Stimulated activated CD4-positive, alpha-beta T cell treated with anti-CD3 and anti-CD28 coated beads, Interleukin-1b, Interleukin-23, amount 100 ng/mL, for 48 hours (primary cell): Measurements from ENCODE around the gene LARP4B.

Experiments
- DNase-seq: peaks from one replicate; pipeline ENCODE4 v3.0.0-alpha.2; 2020

The LARP4B gene

DNA sequence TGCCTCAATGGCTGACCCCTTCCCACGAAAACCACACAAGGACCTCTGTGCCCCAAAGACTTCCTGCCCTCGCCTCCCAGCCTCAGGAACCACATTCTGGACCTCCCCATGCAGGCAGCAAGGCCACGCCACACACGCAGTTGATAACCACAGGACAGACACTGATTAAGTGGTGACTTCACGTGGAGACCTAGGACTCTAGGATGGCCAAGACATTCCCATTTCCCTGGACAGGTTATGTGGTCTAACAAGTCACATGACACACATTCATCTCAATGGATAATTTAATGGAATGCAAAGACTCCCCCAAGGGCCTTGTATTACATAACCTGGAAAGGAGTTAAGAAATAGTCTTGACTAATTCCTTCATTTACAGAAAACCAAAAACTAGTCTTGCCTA is 110.2 kb downstream of the LARP4B start:
- no peak for DNase-seq

DNA sequence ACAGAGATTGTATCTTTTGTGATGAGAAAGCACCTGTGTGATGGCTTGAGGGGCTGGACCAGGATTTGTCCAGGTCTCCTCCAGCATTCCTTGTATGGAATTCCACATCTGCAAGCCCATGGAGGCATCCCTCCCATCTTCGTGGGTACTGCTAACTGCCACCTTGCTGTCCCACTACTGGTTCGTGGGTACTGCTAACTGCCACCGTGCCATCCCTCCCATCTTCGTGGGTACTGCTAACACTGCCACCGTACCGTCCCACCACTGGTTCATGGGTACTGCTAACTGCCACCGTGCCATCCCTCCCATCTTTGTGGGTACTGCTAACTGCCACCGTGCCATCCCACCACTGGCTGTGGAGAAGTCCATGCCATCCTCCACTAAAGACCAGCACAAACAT is 111.7 kb downstream of the LARP4B start:
- no peak for DNase-seq

DNA sequence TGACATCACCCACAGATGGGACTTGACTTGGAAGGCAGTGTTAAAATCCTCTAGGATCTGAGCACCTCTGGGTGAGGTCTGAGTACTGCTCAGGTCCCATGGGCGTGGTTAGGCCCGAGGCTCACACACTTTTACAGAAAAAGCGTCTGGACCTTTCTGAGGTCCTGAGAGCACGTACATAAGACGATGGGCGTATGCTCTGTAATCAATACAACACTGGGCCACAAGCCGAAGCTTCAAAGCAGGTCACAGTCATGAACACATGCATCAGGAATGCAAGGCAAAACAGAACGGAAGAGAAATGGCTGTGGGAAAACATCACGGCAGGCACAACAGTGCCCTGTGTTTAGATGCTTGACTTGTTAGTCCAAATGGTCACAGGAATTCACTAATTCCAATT is 112.2 kb downstream of the LARP4B start:
- DNase-seq = no peak

DNA sequence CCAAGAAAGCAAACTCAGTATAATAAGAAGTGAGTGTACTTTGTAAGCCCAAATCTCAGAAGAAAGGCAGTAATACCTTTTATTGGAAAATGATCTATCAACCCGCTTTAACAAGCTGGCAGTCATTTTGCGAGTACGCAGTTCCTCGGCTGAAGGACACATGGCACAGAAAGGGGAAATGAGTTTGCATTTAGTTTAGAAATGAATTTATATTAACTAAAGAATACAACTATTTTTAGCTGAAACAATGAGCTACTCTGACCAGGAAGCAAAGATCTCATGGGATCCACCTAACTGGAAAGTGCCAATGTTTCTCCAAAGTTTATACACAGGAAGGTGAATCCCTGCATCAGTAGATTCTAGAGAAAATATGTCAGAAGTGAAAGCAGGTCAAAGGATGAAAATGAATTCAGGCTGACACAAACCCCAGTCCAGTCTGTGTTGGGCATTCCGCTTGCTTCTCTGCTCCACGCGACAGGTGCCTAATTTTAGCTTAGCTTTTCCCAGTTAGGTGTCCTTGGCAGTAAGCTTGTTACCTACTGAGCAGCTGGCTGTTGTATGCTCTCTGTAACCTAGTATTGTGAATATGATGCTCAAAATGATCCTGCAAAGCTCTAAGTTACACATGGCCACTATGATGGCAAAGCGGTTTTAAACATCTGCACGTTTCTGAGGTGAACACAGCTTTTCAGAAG is 112.8 kb downstream of the LARP4B start:
- no peak for DNase-seq

DNA sequence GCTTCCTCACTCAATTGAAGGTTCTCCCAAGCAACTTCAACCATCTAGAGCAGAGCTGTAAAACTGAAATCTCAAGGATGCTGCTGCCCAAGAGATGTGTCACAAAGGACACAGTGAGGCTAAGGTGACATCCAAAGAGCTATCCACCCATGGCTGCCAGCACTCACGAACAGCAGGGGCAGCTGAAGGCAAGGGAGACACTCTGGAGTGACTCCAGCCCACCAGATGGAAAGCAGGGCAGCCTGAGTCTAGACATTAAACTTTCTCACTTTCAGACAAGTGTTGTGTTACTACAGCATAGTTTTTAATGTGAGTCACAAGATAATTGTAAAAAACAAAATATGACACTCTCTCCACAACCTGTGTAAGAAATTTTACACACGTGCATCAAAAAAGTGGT is 113.5 kb downstream of the LARP4B start:
- DNase-seq = no peak

DNA sequence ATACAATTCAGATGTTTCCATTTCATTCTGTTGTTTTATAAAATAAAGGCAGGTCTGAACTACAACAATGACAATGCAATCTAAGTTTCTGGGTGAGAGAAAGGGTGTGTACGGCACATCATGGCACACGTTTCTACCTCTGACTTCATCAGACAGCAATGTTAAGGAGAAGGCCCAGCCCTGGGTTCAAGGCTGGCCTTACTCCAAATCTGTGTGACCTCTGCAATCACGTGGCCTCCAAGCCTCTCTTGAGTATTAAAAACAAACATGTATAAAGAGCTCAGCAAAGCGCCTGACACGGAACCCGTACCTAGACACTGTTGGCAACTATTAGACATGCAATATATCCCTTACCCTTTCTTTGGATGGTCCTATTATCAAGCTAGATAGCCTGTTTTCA is 114.1 kb downstream of the LARP4B start:
- no peak for DNase-seq

DNA sequence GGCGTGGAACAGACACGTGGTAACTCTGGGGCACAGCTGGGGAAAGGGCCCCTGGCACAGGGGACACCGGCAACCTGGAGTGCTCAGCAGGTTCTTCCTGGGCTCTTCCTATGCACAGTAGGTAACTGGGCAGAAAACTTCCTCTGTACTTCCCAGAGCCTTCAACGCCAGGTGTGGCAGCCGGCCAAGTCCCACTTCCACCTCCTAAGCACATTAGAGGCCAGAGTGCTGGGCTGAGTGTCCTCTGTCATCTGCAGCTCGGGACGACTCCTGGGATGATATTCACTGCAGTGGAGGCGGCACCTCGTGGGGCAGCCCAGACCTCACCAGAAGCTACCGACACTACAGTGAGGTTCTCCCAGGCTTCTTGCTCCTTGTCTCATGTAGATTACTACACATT is 114.5 kb downstream of the LARP4B start:
- no peak for DNase-seq

DNA sequence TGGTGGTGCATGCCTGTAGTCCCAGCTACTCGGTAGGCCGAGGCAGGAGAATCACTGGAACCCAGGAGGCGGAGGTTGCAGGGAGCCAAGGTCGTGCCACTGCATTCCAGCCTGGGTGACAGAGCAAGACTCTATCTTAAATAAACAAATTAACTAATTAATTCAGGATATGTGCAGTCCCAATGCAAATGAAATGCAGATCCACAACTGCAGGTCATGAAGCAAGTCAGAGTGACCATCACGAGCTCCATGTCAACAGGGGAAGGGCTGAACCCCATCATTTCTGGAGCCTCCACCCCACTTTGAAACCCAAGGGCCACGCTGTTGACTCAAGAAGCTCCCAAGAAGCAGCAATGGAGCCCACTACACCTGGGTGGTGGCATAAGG is 115.4 kb downstream of the LARP4B start:
- DNase-seq = no peak

DNA sequence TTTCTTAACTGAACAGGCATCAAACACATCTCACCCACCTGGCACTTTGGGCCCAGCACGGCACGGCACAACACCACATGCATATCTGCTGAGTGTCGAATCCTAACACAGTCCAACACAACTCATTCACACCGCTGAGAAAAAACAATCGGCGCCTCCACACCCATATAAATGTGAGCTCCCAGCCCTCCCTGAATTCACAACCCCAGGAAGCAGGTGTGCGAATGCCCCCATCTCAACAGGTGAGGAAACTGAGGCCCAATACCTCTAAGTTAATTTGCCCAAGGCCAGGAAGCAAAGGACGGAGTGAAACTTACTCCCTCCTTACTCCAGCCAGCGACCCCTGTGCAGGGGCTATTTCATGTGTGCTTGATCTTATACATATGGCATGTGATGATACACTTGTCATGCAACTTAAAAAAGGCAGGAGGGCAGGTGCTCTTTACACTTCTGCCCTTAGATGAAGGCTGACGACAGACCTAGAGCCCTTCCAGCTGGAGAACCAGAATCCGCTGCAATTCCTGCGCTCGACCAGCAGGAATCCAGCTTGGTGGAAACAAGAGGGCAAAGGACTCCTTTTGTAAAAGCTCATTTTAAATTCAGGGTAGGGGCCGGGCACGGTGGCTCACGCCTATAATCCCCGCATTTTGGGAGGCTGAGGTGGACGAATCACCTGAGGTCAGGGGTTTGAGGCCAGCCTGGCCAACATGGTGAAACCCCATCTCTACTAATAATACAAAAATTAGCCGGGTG is 116.0 kb downstream of the LARP4B start:
- DNase-seq = no peak

DNA sequence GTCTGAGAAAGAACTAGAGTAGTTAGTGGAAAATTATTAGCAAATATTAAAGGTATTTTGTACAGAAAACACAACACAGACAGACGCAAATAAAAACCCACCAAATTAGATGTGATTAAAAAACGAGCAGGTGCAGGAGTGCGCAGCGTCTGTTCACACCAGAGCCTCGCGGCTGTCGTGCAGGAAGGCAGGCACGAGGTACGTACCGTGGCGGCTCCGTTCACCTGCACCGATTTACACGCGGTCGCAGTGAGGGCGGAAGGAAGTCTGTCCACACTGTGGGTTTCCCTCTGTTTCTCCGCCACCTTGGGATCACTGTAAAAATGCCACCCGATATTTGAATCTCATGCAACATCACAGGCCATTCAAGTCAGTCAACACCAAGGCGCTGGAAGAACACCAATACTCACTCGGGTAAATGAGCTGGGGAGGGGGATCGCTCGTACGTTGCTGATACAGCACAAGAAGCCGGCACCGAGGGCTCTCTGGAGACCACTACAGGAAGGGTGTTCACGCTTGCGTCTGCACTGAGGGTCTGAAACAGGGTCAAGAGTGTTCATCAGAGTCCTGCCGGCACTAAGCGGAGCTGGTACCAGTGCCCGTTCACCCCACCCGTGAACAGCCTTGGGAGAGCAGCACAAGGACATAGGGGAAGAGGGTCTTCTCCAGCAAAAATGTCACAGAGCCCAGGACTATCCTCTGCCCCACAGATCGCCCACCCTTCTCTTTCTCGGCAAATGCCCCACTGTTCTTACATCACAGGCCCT is 116.8 kb downstream of the LARP4B start:
- DNase-seq = no peak

DNA sequence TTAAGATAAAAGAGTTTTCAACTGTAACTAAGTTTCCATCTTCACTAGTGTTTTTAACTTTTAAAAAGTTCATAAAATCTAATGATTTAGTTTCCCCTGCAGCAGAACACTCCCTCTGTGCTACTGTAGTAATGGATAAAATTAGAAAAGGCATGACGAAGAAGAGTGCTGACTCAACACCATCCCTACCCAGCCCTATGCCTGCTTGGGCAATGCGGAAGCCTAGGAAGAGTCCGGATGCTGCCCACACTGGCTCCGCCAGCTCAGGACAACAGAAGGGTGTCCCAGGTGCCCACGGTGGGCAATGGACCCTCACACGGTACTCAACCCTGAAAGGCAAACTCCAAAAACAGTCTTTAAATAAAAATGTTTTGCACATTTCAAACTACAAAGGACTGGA is 118.2 kb downstream of the LARP4B start:
- no peak for DNase-seq

DNA sequence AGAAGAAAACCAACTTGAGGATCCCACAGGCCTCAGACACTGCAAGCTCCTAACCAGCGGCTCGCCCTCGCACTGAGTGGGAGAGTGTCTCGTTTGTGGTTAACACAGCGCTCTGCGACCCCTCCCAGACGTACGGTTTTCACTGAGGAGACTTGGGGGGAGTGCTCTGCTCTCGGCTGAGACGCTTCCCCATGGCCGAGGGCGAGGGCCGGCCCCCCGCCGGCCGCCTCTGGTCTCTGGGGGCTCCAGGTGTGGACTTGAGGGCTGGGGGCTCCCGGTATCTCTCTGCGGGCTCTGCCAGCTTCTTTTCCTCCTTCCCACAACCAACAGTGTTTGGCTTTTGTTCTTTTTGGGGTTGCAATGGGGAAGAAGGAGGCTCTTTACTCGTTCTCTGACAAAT is 118.7 kb downstream of the LARP4B start:
- DNase-seq = no peak

DNA sequence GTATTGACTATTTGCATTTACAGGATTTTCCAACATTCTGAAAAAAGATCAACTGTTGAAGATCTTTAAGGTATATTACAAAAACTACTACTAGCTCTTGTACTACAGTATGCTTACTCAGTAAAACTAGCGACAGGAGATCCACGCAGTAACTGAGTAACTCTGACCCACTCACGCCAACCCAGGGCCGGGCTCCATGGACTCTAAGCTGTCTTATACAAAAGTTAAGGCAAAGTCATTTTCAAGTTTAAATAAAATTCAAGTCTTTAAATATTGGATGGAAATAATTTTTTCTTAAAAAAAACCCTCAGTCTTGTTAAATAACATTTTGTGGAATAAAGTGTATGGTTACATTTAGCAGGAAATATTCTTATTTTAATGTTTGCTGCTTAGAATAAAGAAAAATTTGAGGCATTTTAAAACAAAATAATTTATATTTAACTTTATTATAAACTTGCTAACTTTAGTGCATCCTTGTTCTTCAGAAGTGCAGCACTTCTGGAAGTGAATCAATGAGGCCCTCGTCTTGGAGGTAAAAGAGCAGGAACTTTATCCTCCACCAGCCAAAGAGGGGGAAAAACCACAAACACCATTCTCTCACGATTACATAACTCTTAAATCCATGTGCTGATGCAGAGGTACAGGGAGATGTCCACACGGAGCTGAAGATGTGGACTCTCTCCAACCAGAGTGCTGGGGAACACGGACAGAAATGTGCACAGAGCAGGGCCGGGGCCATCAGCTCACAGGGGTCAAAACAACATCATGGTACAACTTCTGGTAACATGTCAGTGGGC is 119.9 kb downstream of the LARP4B start:
- DNase-seq = no peak

DNA sequence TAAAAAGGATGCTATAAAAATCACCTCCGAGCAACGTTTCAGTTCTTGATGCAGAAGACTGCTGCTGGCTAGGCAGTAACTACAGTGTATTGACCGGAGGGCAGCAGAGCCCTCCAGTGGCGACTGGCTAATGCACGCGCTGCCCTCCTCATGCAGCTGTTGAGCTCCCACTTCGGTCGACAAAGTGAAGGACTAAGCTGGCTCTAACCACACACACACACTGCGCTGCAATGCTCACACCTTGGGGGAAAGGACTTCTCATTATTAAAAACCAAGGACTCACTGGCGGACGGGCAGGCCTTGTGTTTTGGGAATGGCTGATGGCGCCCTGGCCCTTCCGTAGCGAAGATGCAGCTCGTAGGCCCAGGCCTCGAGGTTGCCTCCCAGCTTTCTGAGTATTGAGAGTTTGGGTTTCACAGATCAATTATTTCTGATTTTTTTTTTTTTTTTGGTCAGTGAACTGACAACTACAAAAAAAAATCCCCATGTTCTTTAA is 121.1 kb downstream of the LARP4B start:
- no peak for DNase-seq

DNA sequence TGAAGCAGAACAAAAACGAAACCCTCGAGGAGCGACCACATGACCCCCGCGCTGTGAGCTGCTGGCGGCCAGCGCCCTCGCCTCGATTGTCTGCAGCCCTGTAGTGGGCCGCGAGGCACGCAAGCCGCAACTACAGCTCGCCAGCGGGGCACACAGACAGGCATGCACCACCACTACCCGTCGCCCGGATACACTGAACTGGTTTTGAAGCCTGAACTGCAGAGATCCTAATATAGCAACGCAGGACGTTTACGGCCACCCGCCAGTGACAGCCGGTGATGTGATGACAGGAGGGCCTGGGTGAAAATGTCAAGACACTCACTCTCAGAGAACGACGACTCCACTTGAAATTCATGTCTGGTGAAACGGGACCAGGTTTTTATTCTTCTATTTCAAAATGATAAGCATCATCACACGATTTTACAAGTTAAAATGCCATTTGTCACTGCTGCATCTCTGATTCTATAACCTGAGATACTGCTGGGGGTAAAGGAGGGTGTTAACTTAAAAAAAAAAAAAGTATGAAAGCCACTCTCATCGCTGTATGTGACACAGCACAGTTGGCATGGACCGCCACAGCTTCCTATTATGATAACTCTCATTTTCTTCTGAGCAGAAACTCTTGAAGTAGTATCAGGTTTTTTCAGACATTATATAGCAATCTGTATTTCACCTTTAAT is 121.7 kb downstream of the LARP4B start:
- DNase-seq = no peak

DNA sequence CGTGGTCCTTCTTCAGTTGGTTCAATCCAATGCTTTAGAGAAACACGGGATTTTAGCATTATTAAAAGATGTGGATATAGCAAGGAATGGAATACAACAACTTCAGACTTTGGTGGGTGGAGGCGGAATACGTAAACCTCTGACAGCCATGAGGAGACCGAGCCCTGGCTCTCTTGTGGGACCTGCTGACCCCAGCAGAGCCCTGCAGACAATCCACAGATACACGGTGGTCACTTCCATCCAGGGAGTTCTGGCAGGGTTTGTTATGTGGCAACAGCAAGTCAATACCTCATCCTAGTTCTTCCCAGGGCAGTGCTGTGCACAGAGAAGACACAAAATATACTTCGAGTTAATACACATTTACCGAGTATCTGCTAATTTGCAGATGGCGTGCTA is 123.5 kb downstream of the LARP4B start:
- no peak for DNase-seq

DNA sequence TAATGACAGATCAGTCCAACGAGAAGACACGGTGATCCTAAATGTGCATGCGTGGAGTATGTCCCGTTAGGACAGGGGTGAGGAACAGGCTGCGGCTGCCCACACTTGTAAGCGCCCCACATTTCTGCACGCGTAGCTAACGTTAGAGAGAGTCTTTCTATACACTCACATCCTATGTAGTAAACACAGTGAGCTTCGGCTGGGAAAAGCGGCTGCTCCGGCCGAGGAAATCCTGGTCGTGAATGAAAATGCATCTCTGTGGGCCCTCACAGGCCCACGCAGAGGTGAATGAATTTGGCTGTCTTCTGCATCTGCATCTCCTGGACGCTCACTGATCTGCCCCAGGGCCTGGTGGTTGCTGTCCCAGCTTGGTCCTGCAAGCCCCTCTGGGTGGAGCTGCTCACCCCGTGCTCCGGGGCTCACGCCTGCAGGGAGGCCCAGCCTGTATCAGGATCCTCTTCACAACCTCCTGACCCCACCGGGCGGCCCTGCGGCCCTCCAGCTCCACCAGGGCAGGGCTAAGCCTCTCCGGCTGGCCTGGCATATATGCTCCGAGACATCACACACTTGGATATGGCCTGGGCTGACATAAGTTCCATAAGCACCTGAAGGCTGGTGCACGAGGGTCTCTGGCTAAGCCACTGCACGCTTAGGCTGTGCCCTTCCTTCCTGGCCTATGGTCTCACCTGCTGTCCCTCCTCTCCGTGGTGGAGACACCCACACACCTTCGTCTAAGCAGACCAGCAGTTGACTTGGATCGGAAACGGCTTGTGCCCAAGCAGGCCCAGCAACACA is 124.1 kb downstream of the LARP4B start:
- no peak for DNase-seq

DNA sequence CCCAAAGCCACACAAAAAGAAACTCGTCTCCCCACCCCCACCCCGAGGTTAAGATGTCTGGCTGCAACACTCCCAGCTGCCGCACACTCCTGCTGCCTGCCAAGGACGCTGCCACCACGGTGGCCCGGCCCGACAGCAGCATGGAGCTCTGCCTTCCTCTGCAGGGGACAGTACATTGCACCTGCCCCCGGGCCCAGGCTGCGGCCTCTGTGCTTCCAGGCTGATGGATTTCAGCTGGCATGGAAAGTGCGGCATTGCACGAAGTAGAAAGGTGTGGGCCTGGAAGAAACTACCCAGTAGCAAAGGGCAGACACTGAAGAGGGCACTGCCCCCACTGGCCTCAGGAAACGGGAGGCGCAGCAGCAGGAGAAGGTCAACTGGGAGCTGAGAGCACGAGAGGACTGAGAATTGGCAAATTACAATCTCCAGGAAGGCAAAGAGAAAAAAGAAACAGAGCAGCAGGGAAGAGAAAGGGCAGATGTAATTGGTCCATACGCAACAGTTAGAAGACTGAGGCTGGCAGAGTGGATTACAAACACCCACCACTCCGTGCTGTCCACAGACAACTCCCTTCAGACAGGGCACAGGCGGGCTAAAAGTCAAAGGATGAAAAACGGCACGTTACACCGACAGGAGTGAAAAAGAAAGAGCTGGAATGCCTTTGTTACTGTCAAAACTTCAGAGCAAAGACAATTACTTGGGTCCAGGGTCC is 124.9 kb downstream of the LARP4B start:
- DNase-seq = no peak

DNA sequence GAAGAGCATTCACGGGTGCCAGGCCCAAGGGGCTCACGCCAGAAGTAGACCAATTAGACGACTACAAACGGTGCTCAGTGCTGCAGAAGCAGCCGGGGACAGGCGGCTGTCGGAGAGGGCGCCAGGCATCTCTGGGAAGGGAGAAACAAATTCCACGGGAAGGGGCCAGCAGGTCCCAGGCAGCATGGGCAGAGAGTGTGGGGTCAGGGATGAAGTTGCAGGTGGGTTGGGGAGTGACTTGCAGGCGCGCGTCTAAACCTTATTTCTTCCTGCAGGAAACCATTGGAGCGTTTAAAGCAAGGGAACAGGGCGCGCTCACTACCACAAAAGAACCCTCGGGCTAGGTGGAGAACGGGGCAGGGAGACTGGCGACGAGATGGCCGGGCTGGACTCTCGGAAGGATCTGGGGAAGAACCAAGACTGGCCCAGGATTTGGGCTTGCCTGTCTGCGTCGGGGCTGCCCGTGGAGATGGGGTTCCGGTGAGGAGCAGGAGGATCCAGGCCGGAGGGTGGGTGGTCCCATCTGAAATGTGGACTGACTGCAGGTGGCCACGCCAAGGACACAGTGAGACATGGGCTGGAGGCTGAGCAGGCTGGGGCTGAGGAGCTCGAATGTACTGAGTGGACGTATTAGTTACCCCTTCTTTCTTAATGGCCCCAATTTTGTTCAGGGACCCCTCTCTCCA is 125.7 kb downstream of the LARP4B start:
- no peak for DNase-seq
